Smooth muscle cell (in vitro differentiated cells): ENCODE measurements around the gene APELA. TPM values are rescaled to one million over a fixed set of nuclear protein-coding genes. Genes with fewer than 3 reads are reported as not detected.

Experiments used
- DNase-seq: peaks from one replicate; lab custom pipeline; 2025; ENCODE audit not compliant: unreplicated experiment; lab: John Stamatoyannopoulos, UW
- H2AFZ ChIP-seq: fragments of 200-600 bp; sonication (generic); 2 replicates; pipeline ENCODE4 v1.6.0; 2016; ENCODE audit warnings: antibody characterized with exemption, low read depth, mild to moderate bottlenecking
- H3F3A ChIP-seq: fragments of 200-600 bp; sonication (generic); 2 replicates; pipeline ENCODE4 v1.6.0; 2017; ENCODE audit warnings: antibody characterized with exemption, low read depth
- H3K27ac ChIP-seq: fragments of 200-600 bp; sonication (generic); 2 replicates; pipeline ENCODE4 v1.5.1; 2016; ENCODE audit warnings: low read depth, mild to moderate bottlenecking
- H3K27me3 ChIP-seq: fragments of 200-600 bp; sonication (generic); 2 replicates; pipeline ENCODE4 v1.6.1; 2016; ENCODE audit warnings: low read depth, mild to moderate bottlenecking
- H3K36me3 ChIP-seq: fragments of 200-600 bp; sonication (generic); 2 replicates; pipeline ENCODE4 v1.5.1; 2016; ENCODE audit warnings: low read depth
- H3K4me1 ChIP-seq: fragments of 200-600 bp; sonication (generic); 2 replicates; pipeline ENCODE4 v1.5.1; 2016; ENCODE audit warnings: low read depth
- H3K4me2 ChIP-seq: fragments of 200-600 bp; sonication (generic); 2 replicates; pipeline ENCODE4 v1.6.0; 2016; ENCODE audit warnings: mild to moderate bottlenecking
- H3K4me3 ChIP-seq: fragments of 200-600 bp; sonication (generic); 2 replicates; pipeline ENCODE4 v1.5.1; 2016; ENCODE audit warnings: mild to moderate bottlenecking
- H3K79me2 ChIP-seq: fragments of 200-600 bp; sonication (generic); 2 replicates; pipeline ENCODE4 v1.6.0; 2016; ENCODE audit warnings: low read depth, mild to moderate bottlenecking
- H3K9ac ChIP-seq: fragments of 200-600 bp; sonication (generic); 2 replicates; pipeline ENCODE4 v1.6.0; 2016; ENCODE audit warnings: low read depth
- H3K9me3 ChIP-seq: fragments of 200-600 bp; sonication (generic); replicated peaks from 2 replicates; pipeline ENCODE4 v1.5.1; 2016; ENCODE audit warnings: low read depth
- H4K20me1 ChIP-seq: fragments of 200-600 bp; sonication (generic); 2 replicates; pipeline ENCODE4 v1.6.0; 2016; ENCODE audit warnings: low read depth
- WGBS: methylation state at CpG from one replicate; pipeline ENCODE4 v1.1.7; 2016; ENCODE audit warnings: low lambda C conversion rate; 5-methylcytosine and 5-hydroxymethylcytosine counted together
- polyA plus RNA-seq: library from polyadenylated mRNA; unstranded; fragments of >200 nt; fragmentation: Nextera tagmentation; extraction: Ambion mirVana; gene quantifications from 2 replicates; pipeline ENCODE4 v1.2.1, GENCODE V29; 2016
- total RNA-seq: library from RNA; depleted of rRNA; stranded (reverse); fragments of >200 nt; gene quantifications from 2 replicates; pipeline ENCODE4 v1.2.3, GENCODE V29; 2014
- TF ChIP-seq, protein P1 (sequence below): fragments of 200-600 bp; sonication (generic); IDR thresholded peaks from 2 replicates; pipeline ENCODE4 v1.5.1; 2017; ENCODE audit warnings: borderline replicate concordance, mild to moderate bottlenecking, antibody characterized with exemption; ENCODE audit not compliant: insufficient read depth, poor library complexity, severe bottlenecking

The APELA gene
- total and polyA plus RNA-seq, 2 experiments from 2014 or later: 0.09 TPM; not detected in 1

GRCh38 chr4:164945146-164945545, 68.2 kb downstream of the APELA start:
- H3K4me3 ChIP-seq: no peak overlapping the region
- WGBS: 70% methylated on average over 5 of the region's 5 CpGs
- H3K4me2 ChIP-seq: no peak overlapping the region
- TF ChIP-seq, protein P1, sequence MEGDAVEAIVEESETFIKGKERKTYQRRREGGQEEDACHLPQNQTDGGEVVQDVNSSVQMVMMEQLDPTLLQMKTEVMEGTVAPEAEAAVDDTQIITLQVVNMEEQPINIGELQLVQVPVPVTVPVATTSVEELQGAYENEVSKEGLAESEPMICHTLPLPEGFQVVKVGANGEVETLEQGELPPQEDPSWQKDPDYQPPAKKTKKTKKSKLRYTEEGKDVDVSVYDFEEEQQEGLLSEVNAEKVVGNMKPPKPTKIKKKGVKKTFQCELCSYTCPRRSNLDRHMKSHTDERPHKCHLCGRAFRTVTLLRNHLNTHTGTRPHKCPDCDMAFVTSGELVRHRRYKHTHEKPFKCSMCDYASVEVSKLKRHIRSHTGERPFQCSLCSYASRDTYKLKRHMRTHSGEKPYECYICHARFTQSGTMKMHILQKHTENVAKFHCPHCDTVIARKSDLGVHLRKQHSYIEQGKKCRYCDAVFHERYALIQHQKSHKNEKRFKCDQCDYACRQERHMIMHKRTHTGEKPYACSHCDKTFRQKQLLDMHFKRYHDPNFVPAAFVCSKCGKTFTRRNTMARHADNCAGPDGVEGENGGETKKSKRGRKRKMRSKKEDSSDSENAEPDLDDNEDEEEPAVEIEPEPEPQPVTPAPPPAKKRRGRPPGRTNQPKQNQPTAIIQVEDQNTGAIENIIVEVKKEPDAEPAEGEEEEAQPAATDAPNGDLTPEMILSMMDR: no peak
- no peaks in the 10 kb centered on the region for H4K20me1 ChIP-seq
- H3K36me3 ChIP-seq: no peaks in the 10 kb centered on the region
- no peak overlapping the region for H3K9ac ChIP-seq
- H3F3A ChIP-seq: no peaks in the 10 kb centered on the region
- no peaks in the 10 kb centered on the region for H3K9me3 ChIP-seq
- no peak overlapping the region for H2AFZ ChIP-seq
- no peaks in the 10 kb centered on the region for H3K79me2 ChIP-seq
- no peaks in the 10 kb centered on the region for H3K27me3 ChIP-seq
- H3K27ac ChIP-seq: no peak overlapping the region
- H3K4me1 ChIP-seq: no peaks in the 10 kb centered on the region
- no peak for DNase-seq

DNA sequence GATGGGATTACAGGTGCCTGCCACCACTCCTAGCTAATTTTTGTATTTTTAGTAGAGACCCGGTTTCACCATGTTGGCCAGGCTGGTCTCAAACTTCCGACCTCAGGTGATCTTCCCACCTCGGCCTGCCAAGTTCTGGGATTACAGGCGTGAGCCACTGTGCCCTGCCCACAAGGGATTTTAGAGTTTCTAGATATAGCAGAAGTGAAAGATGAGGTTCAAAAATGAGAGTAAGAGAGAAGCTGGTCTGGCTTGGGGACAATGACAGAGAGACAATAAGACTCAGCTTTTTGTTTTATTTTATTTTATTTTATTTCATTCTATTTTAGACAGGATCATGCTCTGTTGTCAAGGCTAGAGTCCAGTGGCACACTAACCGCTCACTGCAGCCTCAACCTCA, 69.8 kb downstream of the APELA start:
- Histone ChIP-seq H3K4me1 (no peaks in the 10 kb centered on the region), H3K27ac (no peak overlapping the region), H3K79me2 (no peaks in the 10 kb centered on the region), H3K36me3 (no peaks in the 10 kb centered on the region), H2AFZ (no peak overlapping the region), H3K27me3 (no peaks in the 10 kb centered on the region), H3K4me2 (no peak overlapping the region), H3K9ac (no peak overlapping the region), H3F3A (no peaks in the 10 kb centered on the region), H3K4me3 (no peak overlapping the region), H3K9me3 (no peaks in the 10 kb centered on the region), H4K20me1 (no peaks in the 10 kb centered on the region)
- no peak for DNase-seq
- TF ChIP-seq, protein P1: no peak
- 95% methylated on average over 5 of the region's 5 CpGs for WGBS

Other genes starting within 250 kb of the APELA start
- gene SMIM31, start 123.0 kb upstream of the APELA start, total RNA-seq: not detected in 2 replicates
- gene SMIM31, start 123.0 kb upstream of the APELA start, polyA plus RNA-seq: not detected in 2 replicates
- not detected in 2 replicates for gene TRIM61, start 100.5 kb downstream of the APELA start, total RNA-seq
- gene TRIM61, start 100.5 kb downstream of the APELA start, polyA plus RNA-seq: not detected in 2 replicates
- not detected in 2 replicates for gene TRIM60, start 154.8 kb downstream of the APELA start, total RNA-seq
- gene TRIM60, start 154.8 kb downstream of the APELA start, polyA plus RNA-seq: not detected in 2 replicates
- gene TRIM75, start 176.7 kb downstream of the APELA start, total RNA-seq: not detected in 2 replicates
- gene TRIM75, start 176.7 kb downstream of the APELA start, polyA plus RNA-seq: not detected in 2 replicates
- 11.0 and 21.6 TPM in 2 replicates for gene TMEM192, start 235.7 kb downstream of the APELA start, total RNA-seq
- 6.2 and 7.8 TPM in 2 replicates for gene TMEM192, start 235.7 kb downstream of the APELA start, polyA plus RNA-seq